ENCODE measurements around the gene RERE.

Gene RERE

GRCh38 chr1:8360493-8361197 is 456.8 kb downstream of the RERE start:
- DNase-seq (ENCODE audit: low spot score) = no peak

GRCh38 chr1:8359617-8360481 is 457.6 kb downstream of the RERE start:
- no peak for DNase-seq (ENCODE audit: low spot score)

GRCh38 chr1:8358897-8359616 is 458.4 kb downstream of the RERE start:
- DNase-seq (ENCODE audit: low spot score) = no peak

- no peak for DNase-seq (ENCODE audit: low spot score)
These were observed 459.1 kb downstream of the RERE start for GRCh38 chr1:8358241-8358896.

- DNase-seq (ENCODE audit: low spot score) = no peak
These were observed 459.9 kb downstream of the RERE start for GRCh38 chr1:8357329-8358101.

GRCh38 chr1:8356256-8357209 is 460.9 kb downstream of the RERE start:
- no peak for DNase-seq (ENCODE audit: low spot score)

DNA sequence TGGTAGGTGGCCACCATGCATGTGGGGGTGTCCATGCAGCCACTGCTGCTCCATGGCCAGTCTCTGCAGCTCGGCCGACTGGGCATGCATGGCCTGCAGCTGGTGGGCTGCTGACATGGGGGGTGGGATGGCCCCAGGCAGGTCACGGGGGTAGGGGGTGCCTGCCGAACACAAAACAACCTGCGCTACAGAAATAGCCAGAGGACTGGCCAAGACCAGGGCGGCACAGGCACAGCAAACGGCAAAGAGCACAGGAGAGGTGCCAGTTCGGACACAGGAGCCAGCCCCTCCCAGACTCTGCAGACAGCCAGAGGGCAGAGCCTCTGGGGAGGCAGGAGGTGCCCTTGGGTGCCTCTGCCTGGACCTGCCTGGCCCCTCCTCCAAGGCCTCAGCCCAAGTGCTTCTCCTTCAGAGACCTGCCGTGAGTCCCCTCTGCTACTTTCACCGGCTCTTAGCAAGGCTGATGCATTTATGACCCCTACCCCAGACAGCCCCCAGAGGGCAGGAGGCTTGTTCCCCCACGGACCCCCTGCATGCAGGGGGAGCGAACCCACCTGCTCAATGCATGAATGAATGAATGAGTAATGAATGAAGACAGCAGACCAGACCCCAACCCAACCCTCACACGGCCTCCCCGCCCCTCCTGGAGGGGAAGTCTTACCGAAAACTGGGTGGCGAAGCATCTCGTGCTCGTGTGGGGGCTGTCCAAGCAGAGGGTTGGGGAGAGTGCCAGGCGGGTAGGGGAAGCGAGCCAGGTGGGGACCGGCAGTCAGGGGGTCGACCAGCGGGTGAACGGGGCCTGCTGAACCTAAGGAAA is 461.8 kb downstream of the RERE start:
- no peak for DNase-seq (ENCODE audit: low spot score)

DNA sequence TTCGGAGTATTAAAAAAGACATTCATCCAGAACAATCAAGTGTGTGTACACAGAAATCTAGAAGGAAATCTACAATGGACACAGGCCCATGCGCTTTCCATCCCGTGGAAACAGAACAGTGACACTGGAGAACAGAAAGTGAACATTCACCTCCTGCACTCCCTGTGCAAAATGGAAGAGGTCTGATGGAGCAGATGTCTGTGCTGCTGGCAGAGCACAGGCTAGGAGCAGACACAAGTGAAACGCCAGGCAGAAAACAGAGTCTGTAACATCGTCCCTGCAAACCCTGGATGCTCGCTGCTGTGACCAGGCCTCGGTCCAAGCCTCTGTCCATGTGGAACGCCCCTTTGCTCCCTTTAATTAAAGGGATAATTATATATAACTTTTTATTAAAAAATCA is 463.4 kb downstream of the RERE start:
- no peak for DNase-seq (ENCODE audit: low spot score)

DNA sequence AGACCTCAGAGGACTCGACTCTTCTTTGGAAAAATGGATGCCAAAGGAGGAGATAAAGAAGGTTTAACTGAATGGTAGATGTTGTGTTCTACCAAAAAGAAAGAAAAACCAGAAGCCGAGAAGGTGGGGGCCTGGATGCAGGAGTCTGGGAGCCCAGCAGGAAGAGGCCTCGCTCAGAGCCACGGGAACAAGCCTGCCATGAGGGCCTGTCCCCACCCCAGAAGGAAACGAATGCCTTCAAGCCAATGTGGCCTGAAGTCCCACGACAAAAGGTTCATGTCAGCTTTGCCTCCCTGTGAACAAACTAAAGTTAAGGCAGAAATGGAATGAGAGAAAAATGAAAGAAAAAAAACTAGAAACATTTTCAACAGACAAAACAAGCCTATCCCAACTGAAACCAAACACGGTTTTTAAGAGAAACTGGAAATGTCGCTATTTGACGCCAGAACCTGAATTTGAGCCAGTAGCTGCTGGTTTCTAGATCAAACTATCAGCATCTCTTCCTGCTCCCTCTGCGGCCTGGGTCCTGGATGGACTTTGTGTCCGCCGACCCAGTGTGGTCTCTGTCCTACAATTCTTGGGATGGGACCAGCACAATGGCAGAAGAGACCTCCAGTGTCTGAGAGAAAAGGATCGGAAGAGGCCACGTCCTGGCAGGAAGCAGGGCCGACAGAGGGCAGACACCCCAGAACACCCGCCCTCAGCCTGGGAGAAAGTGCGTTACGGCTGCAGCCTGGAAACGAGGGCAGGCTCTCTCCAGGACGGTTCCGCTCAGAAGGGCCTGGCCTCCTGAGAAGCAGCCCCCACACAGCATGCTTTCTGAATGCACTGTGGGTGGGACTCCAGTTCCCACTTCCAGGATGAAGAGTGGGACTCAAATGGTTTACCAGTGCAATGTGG is 464.3 kb downstream of the RERE start:
- DNase-seq (ENCODE audit: low spot score) = no peak

GRCh38 chr1:8352471-8352845 is 465.0 kb downstream of the RERE start:
- no peak for DNase-seq (ENCODE audit: low spot score)

DNA sequence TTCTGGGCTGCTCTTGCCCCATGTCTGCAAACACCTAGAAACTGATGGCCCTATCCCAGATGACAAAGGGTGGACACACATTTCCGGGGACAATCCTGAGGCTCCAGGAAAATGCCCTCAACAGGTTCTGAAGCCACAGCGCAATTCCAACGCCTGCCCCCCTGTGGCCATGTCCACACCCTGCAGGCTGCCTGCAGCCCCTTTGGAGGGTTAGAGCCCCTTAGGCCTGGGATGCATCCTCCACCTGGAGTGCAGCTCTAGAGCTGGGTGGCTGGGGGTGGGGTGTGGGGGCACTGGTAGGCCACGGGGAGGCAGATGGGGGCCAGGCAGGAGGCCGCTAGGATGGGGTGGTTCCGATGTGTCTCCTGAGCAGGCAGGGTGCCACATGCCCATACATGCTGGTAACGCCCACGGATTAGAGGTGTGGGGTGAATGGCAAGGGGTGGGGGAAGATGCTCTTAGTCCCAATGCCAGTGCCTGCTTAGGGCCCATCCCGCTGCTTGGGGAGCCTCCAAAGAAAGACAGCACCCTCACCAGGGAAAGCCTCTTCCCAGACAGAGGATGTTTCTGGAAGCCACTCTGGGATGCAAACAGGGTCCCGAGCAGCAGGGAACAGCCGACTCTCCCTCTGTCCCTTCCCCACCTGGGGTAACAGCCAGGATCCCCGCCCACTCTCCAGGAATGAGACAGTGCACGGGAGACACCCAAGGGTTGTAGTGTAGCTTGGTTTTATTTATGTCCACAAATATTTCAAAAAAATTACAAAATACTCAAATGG is 465.6 kb downstream of the RERE start:
- peak; percentile 6 for DNase-seq (ENCODE audit: low spot score)

DNA sequence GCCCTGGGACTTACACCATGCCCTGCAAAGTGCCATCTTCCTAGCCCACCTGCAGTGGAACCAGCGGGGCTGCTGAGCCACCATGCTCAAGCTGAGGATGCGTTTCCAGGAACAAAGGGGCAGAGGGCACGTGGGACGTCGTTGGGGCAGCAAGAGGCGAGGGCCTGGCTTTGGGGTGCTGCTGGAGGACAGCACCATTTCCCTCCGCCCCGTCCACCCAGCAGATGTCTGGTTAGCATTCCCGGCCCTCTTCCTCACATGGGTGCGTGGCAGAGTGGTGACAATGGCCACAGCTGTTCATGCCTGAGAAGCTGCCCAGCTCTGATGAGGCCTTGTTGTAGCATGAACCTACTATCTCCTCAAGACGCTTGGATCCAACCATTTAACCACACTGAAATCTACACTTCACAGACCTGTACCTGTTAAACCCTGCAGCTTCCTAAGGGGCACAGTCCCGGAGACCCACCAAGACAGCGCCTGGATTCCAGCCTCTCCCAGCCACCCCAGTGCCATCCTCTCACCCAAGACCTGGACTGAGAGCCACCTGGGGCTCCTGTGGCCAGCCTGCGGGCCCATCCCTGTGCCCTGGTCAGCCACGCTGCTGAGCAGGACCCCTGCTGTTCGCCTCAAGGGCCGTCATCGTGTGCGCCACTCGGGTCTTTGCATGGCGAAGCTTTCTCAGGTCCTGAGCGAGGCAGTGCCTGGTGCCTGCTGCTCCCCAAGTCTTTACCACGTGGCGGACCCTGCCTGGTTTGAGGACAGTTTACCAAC is 466.3 kb downstream of the RERE start:
- no peak for DNase-seq (ENCODE audit: low spot score)

DNA sequence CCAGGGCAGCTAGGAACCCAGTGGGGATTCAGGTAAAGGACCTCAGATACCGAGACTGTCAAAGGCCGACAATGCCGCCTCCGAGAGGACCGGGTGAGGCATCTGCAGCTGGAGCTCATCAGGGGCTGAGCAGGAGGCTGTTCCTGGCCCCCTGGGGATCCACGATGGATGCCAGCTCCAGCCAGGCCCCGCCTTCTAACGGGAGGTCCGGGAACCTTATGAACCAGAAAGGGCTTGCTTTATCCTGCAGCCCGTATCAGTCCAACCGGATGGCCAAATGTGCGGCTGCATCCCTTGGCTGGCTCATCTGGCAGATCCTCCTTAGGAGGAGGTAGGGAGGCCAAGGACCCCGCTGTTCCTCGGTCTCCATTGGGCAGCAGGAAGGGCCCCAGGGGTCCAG is 467.5 kb downstream of the RERE start:
- DNase-seq (ENCODE audit: low spot score) = no peak

GRCh38 chr1:8349473-8349865 is 468.0 kb downstream of the RERE start:
- no peak for DNase-seq (ENCODE audit: low spot score)

DNA sequence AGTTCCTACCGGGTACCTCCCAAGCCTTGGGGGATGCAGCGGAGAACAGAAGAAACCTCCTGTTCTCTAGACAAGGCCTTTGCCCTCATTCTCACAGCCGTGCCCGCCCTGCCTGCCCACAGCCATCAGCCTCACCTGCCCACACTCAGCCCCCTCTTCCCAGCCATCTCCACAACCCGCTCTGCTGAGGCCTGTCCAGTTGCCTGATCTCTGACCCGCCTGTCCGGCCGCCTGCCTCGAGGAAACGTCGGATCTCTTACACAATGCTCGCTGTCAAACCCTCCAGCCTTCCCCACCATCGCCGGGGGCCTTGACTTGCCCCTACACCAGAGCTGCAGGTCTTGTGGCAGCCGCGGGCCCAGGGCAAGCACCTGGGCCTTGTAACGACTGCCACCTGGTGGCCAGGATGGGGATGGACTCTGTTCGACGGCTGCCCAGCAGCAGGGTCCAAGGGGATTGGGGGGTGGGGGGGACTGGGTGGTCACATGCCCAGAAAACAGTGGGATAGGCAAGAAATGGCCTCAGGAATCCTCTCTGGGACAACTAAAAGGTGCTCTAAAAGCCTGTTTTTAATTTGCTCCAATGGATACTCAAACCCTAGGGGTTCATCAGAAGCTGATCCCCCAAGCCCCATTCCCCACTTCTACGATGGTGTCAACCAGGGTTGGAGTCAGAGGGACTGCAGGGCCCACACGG is 468.5 kb downstream of the RERE start:
- peak; percentile 61 for DNase-seq (ENCODE audit: low spot score)

Data from activated CD4-positive, alpha-beta T cell treated with anti-CD3 and anti-CD28 coated beads, Interleukin-2, Interleukin-4, amounts not matched to agents 100 ng/mL and 50 ng/mL, durations not matched to agents 16 hours and 8 hours (primary cell).